Effector CD8-positive, alpha-beta T cell (primary cell): ENCODE results near the gene ADARB1.

Source experiments
- DNase-seq: peaks from one replicate; lab custom pipeline; 2025; lab: John Stamatoyannopoulos, UW

Gene ADARB1

DNA sequence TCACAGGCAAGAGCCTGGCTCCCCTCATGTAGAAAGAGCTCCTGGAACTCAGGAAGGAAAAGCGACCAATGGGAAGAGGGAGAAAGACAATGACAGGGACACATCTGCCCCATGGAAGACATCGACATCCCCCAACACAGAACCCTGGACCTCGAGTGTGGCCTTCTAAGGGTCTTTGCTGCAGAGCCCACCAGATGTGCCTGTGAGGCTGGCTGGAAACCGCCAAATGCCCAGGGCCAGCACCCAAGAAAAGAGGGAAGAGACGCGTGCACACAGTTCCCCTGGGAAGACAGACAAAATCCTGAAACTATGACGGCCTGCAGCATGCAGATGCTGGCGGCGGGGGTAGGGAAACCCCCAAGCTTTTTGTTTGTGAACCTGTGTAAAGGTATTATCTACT, 36.4 kb upstream of the ADARB1 start:
- DNase-seq: no peak

DNA sequence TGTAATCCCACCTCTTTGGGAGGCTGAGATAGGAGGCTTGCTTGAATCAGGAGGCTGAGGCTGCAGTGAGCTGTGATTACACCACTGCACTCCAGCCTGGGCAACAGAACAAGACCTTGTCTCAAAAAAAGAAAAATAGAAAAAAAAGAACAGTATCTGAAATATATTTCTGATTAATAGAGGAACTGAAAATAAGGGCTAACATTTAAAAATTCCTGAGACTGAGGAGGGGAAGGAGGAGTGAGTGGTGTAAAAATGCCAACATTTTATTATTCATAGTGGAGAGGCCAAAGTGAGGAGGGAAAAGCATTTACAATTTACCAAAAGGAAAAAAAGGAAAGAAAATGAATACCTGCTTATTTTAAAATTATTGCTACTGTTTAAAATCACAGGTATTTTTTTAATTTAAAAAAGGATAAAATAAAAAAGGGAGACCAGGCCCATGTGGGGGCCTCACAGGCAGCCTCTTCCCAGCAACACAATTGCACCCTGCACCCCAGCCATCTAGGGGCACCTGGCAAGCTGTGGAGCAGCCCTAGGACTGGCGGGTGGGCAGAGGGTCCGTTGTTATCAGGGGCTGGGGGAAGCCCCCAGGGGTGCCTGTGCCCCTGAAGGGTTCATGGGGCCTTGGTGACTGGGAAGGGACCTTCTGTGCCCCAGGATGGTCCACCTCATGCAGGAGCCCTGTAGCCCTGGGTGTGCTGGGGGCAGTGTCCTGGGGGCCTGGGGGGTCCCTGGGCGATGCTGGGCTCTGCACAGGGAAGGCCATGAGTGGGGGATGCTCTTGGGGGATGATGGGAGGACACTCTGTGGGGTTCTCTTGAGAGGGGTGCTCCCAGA, 34.8 kb upstream of the ADARB1 start:
- no peak for DNase-seq

DNA sequence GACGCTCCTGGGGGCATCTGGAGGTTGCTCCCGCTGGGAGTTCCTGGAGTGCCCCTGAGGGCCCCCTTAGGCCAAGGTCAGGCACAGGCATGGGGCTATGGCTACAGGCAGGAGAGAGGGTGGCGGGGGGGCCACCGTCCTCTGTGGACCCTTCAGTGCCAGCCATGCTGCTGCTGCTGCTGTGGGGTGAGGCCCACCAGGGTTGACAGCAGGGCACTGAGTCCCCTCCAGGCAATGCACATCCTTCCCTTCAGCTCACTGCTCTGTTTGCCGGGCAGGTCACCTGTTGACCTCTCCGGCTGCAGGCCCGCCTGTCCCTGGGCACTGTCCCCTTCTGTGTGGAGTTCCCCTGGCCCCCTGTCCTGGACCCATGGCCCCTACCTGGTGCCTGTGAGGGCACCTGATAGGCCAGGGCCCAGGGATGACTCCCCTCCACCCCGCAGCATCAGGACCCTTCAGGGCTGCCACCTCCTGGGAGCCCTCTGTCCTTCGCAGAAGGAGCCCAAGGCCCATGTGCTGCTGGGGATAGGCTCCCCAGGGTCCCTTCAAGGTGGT, 34.1 kb upstream of the ADARB1 start:
- DNase-seq: no peak

DNA sequence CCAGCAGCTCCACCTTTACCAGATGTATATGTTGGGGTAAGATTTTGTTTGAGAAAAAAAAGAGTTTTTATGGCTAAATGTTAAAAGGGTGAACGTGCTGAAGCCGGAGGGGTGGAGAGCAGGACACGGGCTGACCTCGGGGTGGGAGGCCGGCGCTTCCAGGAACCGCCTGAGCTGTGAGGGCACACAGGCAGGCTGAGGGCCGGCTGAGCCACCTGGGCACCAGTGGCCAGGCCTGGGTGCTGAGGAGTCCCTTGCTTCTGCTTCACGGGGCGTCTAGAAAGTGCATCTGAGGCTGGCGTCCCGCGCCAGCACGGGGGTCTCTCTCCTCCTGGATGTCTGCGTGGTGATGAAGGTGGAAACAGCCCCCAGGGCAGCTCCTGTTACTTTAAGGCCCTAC, 33.6 kb upstream of the ADARB1 start:
- no peak for DNase-seq

DNA sequence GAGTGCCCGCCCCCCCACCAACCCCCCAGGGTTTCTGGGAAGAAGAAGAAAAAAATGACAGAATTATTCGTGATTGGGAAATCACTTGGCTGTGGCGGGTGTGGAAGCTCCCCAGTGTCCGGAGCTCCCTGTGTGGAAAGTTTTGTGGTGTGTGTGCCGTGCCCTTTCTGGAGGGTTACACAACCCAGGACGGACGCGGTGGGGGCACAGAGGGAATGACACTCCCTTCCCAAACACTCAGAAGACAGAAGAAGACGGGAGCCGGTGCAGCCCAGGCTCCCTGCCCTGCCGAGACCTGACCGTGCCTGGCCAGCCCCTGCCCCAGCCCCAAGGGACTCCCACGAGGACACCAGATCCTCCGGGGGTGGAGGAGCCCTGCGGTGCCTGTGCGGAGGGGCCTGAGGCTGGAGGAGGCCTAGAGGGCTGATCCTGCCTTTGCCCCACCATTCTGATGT, 33.0 kb upstream of the ADARB1 start:
- DNase-seq: no peak

DNA sequence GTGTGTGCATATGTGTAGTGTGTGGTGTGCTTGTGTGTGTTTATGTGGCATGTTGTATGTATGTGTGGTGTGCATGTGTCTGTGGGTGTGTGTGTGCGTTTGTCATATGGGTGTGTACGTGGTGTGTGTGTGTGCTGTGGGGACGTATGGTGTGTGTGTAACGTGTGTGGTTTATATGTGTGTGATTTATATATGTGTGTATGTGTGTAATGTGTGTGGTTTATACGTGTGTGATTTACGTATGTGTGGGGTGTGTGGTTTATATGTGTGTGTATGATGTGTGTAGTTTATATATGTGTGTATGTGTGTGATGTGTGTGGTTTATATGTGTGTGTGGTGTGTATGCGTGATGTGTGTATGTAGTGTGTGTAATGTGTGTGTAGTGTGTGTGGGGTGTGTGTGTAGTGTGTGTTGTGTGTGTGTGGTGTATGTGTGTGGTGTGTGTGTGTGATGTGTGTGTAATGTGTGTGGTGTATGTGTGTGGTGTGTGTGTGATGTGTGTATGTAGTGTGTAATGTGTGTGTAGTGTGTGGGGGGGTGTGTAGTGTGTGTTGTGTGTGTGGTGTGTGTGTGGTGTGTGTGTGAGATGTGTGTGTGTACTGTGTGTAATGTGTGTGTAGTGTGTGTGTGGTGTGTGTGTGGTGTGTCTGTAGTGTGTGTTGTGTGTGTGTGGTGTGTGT, 32.3 kb upstream of the ADARB1 start:
- no peak for DNase-seq

DNA sequence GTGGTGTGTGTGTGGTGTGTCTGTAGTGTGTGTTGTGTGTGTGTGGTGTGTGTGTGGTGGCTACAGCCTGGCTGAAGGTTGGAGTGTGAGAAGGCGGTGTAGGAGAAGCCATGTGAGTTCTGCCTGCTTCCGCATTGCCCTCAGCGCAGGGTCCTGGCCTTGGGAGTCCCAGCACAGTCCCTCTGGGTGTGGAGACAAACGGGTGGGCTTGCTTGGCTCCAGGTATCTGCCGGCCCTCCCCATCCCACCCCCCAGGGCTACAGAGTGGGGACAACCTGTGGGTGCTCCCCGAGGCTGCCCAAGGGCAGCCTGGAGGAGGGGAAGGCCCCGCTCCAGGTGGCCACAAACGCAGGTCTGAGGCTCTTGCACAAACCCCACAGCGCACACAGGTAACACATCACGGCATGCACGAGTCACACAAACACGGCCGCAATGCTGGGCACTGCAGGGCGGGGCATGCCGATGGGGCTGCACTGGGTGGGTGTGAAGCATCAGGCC, 31.7 kb upstream of the ADARB1 start:
- DNase-seq: no peak

DNA sequence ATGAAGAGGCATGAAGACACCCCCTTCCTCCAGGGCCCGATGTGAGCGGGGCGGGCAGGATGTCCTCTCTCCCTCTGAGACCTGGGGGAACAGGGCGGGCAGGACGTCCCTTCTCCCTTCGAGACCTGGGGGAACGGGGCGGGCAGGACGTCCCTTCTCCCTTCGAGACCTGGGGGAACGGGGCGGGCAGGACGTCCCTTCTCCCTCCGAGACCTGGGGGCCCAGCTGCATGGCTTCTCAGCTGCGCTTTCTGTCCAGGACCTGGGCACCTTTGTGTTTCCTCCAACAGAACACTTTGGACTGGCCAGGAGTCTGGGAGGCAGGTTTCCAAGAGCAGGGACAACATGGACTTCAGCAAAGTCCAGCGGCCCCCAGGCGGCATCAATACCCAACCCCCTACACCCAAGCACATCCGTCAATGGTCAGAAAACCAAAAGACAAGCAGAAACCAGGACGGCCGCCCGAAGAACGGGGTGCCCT, 30.8 kb upstream of the ADARB1 start:
- DNase-seq: no peak

DNA sequence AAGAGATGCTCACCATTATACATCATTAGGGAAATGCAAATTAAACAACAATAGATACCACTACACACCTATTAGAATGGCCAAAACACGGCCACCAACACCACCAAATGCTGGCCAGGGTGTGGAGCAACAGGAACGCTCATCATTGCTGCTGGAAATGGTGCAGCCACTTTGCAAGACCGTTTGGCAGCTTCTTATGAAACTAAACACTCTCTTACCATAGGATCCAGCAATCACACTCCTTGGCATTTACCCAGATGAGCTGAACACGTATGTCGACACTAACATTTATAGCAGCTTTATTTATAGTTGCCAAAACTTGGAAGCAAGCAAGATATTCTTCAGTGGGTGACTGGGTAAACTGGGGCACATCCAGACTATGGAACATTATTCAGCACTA, 28.9 kb upstream of the ADARB1 start:
- DNase-seq: no peak

DNA sequence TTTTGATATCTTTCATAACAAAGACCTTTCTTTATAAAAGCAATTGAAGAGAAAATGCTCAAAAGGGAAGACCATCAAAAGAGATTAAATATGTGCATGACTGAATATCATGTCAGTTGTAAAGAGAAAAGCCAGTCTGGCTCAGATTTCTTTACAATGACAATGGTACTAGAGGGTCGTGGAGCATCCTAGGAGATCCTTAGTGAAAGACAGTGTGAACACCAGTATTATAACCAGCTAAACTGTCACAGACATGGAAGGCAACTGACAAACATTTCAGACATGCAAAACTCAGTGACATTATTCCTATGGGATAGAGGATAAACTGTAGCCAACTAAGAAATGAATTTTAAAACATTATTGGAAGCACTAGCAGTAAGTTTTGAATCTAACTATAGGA, 27.1 kb upstream of the ADARB1 start:
- no peak for DNase-seq

DNA sequence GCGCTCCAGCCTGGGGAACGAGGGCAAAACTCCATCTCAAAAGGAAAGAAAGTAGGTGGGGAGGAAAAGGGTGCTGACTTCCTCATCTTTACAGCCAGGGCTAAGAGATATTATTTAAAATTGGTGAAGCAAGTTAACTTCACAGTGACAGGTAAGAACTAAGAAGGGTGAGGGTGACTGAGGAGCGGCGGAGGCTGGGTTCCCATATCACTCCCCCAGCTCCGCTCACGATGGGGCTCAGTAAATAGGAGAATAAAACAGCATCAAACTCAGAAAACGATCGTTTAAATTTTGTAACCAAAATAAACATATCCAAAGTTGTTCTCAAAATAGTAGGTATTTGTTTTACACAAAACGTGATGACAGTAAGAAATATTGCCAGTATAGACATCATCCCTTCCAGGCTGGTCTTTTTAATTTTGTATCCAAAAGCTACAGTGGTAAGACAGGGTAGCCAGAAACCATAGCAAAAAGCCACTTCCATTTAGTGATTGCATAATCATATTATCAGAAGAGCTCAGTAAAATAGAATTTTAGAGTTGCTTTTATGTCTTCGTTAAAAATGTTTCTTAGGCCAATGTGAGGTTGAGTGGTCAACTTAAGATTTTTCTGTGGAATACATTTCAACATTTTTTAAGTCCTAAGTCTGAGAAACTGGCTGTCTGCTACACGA, 26.2 kb upstream of the ADARB1 start:
- DNase-seq: no peak

DNA sequence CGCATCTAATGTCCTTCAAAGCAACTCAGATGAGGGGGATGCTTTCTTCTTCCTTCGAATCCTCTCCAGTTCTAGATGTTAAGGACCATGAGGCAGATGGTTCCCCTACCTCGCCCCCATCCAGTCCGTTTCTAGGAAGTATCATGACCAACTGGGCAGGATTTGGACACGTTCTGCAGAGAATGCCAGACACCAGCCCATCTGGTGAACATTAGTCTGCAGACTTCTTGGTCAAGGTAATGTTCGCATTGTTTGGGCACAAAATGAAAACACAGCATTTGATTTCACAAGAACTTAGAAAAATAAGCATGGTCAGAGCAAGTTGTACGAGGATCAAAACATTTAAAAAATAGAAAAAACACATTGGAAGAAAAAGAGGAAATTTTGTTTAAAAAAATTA, 25.4 kb upstream of the ADARB1 start:
- no peak for DNase-seq

DNA sequence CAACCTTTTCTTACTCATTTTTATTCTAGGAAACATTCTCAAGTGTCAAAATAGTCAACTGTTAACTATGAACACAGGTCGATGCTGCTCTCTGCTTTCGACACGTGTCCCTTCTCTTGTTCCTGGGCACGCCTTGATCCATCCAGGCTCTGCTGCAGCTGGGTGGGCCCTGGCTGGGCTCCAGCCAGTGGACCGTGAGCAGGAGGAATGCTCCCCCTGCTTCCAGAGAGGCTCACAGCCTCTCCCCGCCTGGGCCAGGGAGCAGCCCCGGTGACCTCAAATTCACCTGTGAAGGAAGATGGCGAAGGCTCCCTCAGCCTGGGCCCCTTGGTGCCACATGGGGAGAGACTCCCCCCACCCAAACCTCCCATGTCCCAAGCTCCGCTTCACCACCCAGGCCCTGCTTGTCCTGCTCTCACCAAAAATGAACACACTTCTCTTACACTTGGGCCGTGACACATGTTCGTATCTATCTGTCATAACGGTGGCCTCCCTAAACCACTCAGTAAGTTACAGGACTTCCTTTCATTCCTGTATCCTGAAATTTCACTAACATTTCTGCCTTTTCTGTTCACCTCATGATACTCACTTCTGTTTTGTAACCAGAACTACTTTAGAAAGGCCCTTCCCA, 24.6 kb upstream of the ADARB1 start:
- no peak for DNase-seq

DNA sequence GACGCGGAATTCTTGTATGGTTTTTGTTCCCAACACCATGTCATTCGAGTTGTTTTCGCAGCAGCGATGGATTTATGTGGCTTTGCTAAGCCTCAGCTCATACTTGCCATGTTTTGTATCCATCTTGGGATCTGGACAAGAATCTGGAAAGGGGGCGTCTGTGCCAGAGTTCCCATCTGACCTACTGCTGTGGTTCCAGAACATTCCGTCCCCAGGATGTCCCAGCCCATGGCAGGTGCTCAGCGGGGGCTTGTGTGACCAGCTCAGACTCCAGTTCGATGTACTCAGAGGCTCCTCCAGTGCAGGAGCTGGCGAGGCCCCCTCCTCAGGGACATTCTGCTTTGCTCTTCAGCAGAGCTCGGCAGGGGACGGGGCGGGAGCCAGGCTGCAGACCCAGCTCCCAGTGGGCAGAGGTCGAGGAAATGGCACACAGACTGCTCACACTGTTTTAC, 24.0 kb upstream of the ADARB1 start:
- no peak for DNase-seq

DNA sequence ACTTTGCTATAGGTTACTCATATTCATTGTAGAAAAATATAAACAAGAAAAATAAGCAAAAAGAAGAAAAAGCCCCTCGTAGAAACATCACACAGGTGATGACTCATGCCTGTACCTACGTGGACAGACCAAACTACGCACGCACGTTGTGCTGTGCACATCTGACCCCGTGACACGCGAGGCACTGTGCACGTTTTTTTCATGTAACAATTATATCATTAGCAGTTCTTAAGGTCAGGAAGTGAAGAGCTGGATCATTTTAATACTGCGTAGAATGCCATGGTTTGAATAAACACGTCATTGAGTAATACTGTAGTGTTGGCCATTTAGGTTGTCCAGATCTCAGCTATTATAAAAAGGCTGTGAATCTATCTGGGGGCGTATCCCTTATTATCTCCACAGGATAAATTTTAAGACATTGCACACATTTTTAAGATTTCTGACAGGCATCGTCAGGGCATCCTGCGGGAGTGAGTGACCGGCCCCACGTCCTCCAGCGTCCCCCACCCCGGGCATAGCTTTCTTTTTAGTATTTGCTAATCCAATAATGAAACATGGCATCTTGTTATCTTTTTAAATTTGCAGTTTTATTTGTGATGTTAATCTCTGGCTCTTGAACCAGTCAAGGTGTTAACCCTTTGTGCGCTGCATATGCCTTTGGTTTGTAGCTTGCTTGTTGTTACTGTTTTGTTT, 23.4 kb upstream of the ADARB1 start:
- no peak for DNase-seq

DNA sequence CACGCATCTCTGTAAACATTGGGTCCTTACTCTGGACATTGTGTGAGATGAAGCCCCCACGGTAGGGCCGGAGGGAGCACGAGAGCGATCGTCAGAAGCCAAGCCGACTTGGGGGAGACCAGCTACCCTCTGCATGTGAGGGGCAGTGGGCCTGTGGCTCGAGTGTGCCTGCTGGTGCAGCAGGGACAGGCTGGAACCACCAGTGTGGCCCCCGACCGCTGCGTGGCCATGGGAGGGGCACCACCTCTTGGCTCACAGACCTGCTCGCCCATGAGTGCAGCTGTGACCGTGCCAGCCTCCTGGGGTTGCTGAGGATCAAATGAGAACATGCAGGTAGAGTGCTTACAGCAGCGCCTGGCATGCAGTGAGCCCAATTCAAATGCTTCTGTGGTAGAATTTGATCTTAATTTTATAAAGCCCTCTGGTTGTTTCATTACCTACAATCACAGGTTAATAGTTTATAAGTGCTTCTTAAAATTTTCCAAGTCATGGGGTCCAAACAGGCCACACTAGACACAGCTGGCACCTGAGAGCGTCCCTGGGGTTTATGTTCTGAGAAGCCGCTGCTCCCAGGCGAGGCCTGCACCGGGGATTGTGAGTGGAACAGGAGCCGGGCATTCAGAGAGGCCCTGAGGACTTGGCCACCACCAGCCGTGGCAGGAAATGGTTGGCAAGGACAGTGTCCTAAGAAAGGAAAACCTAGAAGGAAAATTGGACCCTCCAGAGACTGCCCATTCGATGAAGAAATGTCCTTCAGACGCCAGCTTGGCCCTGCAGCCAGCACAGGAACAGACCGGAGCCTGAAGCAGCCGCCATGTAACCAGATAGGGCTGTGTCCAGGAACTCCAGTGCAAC, 22.6 kb upstream of the ADARB1 start:
- DNase-seq: no peak

DNA sequence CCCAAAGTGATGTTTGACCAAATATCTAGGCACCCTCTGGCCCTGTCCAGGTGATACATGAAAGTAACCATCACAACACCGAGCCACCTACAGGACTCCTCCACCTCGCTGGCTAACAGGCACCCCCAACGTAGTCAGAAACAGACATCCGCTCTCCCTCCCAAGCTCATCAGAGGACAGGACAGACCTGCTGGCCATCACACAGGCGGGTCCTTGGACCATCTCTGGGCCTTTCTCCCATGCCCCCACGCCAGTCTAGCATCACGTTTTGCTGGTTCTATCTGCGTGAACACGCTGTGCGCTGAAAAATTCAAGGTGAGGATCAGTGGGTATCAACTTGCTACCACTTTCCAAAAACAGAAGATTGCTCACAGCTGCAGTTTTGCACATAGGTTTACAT, 21.4 kb upstream of the ADARB1 start:
- DNase-seq: no peak

DNA sequence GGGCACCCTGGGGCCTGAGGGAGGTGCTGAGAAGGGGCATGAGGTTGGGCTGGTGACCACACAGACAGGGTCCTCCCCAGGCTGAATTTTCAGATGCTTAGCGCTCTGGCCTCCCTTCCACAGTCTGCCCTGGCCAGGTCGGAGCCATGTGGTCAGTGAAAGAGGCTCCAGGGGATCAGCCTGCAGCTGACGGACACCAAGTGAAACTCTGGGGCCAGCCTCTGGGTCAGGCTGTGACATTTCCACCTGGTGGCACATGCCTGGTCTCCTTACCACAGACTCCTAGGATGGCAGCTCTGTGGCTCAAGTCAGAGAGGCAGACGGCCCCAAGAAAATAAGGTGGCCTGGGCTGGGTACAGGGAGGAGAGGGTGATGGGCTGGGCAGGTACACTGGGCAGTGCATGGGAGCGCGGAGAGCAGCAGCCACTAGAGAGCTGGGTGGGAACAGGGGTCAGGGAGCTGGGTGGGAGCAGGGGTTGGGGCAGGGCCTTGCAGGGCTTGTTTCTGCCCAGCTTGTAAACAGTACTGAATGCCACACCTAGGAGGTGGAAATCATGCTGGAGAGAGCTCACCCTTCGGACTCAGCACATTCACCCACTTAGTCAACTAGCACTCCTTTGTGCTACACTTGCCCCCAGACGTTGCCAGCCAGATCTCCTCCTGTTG, 20.7 kb upstream of the ADARB1 start:
- DNase-seq: no peak

DNA sequence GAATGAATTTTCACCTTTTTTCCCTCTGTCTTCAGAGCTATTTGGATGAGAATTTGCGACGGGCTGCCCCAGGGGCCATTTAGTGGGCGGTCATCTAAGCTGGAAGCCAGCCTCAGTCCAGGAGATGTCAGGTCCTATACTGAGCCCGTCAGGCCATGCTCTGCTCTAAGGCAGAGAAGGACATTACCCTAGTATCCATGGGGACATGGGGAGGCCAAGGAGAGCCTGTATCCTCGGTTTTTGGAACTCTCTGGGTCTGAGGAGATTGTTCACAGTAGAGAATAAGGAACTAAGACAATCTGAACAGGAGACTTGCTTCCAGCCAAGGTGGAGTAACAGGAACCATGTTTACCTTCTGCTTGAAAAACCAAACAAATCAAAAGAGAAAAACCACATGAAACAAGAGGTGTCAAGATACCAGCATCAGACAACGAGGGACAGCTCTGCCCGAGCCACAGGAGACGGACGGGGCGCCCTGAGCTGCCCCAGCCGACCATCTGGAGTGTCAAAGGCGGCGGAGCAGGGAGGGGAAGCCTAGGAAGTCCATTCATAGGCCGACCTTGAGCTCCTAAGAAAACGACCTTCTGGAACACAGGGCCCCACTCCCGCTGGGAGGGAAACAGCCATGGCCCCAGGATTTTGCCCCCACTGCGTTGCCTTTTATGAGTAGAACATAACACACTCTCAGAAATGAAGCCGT, 20.0 kb upstream of the ADARB1 start:
- DNase-seq: no peak
